Stimulated activated CD8-positive, alpha-beta memory T cell treated with anti-CD3 and anti-CD28 coated beads, Interleukin-12 subunit alpha, Interleukin-12 subunit beta, amount 100 ng/mL, for 24 hours (primary cell): ENCODE measurements around the gene RAB3GAP2.
"Not testable (repeated sequence)": the region's sequence is repeated elsewhere in the genome, so short reads cannot be mapped to it uniquely, and the experiment has no call there.

ENCODE experiments used
- DNase-seq: peaks from one replicate; pipeline ENCODE4 v3.0.0-alpha.2; 2020; ENCODE audit errors: extremely low read depth

Gene RAB3GAP2

DNA sequence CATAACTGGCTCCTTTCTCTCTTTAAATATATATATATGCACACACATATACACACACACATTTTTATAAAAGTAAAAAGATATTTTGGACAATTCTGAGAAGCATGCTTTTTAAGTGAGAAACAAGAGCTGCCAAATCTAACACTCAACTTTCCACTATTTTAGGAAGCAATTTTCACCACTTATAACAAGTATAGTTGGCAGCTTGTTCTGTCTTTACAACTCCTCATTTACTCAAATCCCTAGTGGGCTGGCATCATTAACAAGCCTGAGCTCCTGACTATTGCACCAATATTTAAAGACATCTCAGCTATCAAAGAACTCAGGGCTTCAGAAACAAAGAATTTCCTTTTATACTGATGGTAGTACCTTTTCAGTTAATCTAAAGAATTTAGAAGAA is 76.6 kb downstream of the RAB3GAP2 start:
- DNase-seq = no peak

DNA sequence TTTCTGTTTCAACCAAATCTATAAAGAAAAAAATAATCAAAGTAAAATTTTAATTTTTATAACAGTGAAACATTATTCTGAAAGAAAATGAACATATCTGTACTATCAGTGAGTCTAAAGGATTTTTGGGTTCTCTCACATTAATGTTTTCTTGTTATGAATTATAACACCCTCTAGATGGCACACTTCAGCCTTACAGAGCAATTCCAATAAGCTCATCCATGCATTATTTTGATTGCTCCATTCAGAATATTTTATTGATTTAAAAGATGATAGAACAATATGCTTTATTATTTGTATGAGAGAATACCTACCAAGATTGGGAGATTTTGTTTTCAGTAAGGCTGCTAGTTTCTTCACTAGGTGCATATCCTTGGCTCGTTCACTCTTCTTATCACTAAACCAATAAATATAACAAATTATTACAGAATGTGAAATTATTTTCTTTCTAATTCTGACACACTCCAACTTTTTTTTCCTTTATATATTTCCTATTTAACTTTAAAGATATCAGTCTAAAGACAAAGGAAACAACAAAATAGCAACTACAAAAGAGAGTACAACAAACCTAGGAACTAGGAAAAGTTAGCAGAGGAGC is 82.4 kb downstream of the RAB3GAP2 start:
- DNase-seq = no peak

GRCh38 chr1:220188538-220188937 is 83.7 kb downstream of the RAB3GAP2 start:
- no peak for DNase-seq

- no peak for DNase-seq
Measured at GRCh38 chr1:220186752-220187151, 85.5 kb downstream of the RAB3GAP2 start.

DNA sequence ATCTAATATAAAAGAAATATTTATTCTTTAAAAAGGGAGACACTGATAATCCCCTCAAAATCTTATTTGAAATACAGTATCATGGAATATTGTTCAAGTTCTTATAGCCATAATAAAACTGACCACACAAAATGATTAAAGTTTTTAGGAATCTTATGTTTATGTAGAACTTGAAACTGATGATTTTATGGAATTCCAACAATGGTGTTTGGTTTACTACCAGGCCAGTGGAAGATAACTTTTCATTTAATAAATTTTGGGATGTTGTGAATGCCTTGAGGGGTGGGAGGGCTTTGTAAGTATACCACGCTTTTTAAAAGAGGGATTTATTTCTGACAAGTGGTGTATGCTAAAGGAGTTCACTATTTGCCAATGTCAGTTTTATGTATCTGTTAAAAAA is 87.7 kb downstream of the RAB3GAP2 start:
- no peak for DNase-seq

- no peak for DNase-seq
Measured at GRCh38 chr1:220182656-220183055, 89.6 kb downstream of the RAB3GAP2 start.

DNA sequence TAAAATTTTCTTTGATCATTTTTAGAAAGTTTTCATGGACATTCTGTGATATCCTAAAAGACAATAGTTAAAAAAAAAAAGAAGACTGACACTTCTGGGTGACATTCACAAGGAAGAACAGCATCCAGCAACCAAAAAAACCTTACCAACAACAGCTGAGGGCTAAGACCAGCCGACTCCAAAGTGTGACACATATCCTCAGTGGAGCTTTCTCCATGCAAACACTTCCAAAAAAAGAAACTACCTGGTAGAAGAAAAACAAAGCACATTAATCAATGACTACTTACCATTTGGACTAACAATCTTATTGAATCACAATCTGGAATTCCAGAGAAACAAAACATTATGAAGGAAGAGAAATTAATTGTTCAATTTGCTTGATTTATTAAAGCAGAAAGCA is 90.1 kb downstream of the RAB3GAP2 start:
- DNase-seq = no peak

DNA sequence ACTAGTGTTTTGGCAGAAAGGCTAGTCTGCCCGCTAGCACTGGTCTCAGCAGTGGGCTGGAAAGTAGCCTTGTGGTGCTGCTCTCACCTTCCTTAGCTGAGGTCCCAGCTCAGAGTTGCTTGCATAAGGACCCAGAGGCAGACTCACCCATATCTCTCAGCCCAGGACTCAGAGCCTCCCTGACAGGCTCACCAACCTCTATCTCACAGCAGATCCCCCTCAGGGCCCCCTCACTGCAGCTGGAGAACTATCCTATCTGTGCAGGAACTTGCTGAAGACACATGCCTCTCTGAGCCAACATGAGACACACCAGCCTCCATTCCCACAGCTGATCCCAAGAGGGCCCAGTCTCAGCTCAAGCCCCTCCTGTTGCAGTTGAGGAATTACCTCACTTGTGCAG is 95.7 kb downstream of the RAB3GAP2 start:
- no peak for DNase-seq

GRCh38 chr1:220170836-220171526 is 101.3 kb downstream of the RAB3GAP2 start:
- DNase-seq = no peak

DNA sequence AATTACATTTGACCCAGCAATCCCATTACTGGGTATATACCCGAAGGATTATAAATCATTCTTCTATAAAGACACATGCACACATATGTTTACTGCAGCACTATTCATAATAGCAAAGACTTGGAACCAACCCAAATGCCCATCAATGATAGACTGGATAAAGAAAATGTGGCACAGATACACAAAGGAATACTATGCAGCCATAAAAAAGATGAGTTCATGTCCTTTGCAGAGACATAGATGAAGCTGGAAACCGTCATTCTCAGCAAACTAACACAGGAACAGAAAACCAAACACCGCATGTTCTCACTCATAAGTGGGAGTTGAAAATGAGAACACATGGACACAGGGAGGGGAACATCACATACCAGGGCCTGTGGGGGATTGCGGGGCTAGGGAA is 102.4 kb downstream of the RAB3GAP2 start:
- DNase-seq = not testable (repeated sequence)

DNA sequence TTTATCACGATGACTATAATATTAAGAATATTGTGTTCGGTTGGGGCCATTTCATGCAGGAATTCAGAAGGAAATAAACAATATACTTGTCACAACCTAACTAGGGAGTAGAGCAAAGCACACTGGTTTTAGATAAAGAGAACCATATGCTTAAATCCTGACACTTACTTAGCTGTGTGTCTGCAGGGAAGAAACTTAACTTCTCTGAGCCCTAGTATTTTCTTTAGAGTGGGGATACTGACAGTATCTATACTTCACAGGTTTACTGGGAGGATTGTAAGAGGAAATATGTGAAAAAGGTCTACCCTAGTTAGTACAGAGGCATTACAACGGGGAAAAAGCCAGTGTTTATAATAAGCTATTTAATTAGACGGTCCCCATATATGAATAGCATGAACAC is 105.4 kb downstream of the RAB3GAP2 start:
- DNase-seq = no peak

GRCh38 chr1:220164517-220164916 is 107.7 kb downstream of the RAB3GAP2 start:
- no peak for DNase-seq

- no peak for DNase-seq
Measured at GRCh38 chr1:220164116-220164515, 108.1 kb downstream of the RAB3GAP2 start.

DNA sequence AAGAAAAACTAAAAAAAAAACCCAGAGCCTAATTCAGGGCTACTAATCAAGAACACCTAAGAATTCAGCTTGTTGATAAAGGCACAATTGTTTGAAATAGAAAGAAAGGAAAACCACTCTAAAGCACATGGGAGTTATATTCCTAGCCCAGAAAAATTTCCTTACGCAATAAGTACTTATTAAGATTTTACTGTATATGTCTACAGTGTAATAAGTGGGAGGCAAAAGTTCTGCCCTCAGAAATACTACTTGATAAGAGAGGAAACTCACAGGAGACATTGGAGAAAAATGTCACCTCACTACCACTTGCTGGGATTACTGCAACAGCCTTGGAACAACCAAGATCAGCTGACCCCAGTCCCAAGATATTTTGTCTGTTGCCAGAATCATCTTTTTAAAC is 112.2 kb downstream of the RAB3GAP2 start:
- no peak for DNase-seq

- DNase-seq = no peak
Measured at GRCh38 chr1:220159041-220159440, 113.2 kb downstream of the RAB3GAP2 start.

- not testable (repeated sequence) for DNase-seq
Measured at GRCh38 chr1:220158530-220158929, 113.7 kb downstream of the RAB3GAP2 start.

GRCh38 chr1:220157738-220158137 is 114.5 kb downstream of the RAB3GAP2 start:
- no peak for DNase-seq

- no peak for DNase-seq
Measured at GRCh38 chr1:220156620-220157146, 115.6 kb downstream of the RAB3GAP2 start.

GRCh38 chr1:220153147-220153546 is 119.1 kb downstream of the RAB3GAP2 start:
- no peak for DNase-seq

- DNase-seq = no peak
Measured at GRCh38 chr1:220151454-220151853, 120.8 kb downstream of the RAB3GAP2 start.

DNA sequence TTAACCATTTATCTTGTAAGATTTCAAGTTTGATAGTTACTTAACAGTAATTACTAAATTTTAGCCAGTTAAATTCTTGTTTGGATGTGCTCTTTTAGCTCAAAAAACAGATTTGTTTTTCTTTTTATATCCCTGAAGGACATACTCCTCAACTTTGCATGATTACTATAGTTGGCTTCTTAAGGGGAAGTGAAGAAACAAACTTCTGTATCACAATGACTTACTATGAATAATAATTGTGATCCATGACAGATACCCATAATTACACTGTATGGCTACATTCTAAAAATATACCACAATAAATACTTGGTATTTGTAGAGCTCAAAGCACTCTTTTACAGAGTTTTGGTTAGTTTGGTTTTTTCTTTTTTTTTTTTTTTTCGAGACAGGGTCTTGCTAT is 122.5 kb downstream of the RAB3GAP2 start:
- no peak for DNase-seq

GRCh38 chr1:220144051-220144450 is 128.2 kb downstream of the RAB3GAP2 start:
- DNase-seq = no peak

- no peak for DNase-seq
Measured at GRCh38 chr1:220139966-220140365, 132.3 kb downstream of the RAB3GAP2 start.
